ENCODE measurements around the gene SPPL2C. TPM values are rescaled to one million over a fixed set of nuclear protein-coding genes. Genes with fewer than 3 reads are reported as not detected.

The SPPL2C gene
- total and polyA plus RNA-seq, 8 donors, result not detected

- Histone ChIP-seq H3K27me3 (peaks cover 0 to 6% (median 0%) of the 10 kb centered on the region in 4 donors), H3K27ac (no peak overlapping the region), H3K36me3 (no peaks in the 10 kb centered on the region), H3K4me1 (no peaks in the 10 kb centered on the region), H3K4me3 (no peak overlapping the region), H3K9me3 (no peaks in the 10 kb centered on the region)
- FAIRE-seq, result no peak
- no peak for DNase-seq
- WGBS, 2 donors, result 54 to 65% methylated on average over 5 of the region's 5 CpGs
- intact Hi-C loops (cut with DNase I), result no loop called here
- ATAC-seq, result no peak
- TF ChIP-seq CTCF (IDR thresholded peaks at IDR 0.05), result no peak
These were observed 23.6 kb downstream of the SPPL2C start for GRCh38 chr17:45868276-45868675.

GRCh38 chr17:45869676-45870341 is 25.1 kb downstream of the SPPL2C start:
- no peaks in the 10 kb centered on the region for H3K4me1 ChIP-seq
- TF ChIP-seq CTCF (IDR thresholded peaks at IDR 0.05), result no peak
- ATAC-seq, result no peak
- WGBS, 2 donors, result 63 to 70% methylated on average over 14 of the region's 14 CpGs
- intact Hi-C loops (cut with DNase I), result no loop called here
- no peak overlapping the region for H3K4me3 ChIP-seq
- H3K27me3 ChIP-seq, result no peaks in the 10 kb centered on the region
- H3K36me3 ChIP-seq, result no peaks in the 10 kb centered on the region
- DNase-seq, result no peak
- FAIRE-seq, result no peak
- H3K9me3 ChIP-seq, result no peaks in the 10 kb centered on the region
- H3K27ac ChIP-seq, result no peak overlapping the region

DNA sequence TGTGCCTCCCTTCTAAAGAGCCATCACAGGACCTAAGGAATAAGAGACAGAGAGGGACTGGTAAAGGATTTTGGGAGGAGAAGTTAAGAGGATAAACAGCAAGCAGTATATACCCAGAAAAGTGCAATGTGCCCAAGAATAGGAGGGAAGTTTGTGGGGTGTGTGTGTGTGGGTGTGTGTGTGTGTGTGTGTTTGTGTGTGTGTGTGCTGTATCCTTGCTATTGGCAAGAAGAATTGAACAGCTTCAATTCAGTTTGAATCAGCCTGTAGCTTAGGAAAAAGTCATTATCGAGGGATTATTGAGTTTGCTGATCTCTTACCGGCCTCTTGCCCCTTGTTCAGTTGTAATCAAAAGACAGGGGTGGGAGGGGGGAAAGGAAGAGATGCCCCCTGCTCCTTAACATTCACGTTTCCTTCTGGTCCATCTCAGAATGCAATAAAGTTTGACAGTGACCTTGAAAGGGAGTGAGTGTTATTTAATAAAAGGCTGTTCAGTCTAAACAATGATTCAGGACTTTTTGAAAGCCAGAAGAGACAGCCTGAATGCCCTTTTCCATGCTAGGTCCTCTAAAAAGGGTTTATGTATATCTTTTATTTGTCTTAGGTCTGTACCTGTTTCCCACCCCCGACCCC is 25.8 kb downstream of the SPPL2C start:
- 32 to 44% methylated on average over 4 of the region's 4 CpGs for WGBS, 2 donors
- FAIRE-seq (no peak), DNase-seq (no peak), ATAC-seq (no peak)
- H3K4me3 ChIP-seq, result no peak overlapping the region
- no peaks in the 10 kb centered on the region for H3K9me3 ChIP-seq
- no peaks in the 10 kb centered on the region for H3K36me3 ChIP-seq
- no peaks in the 10 kb centered on the region for H3K4me1 ChIP-seq
- H3K27me3 ChIP-seq, result no peaks in the 10 kb centered on the region
- intact Hi-C loops (cut with DNase I), result no loop called here
- TF ChIP-seq CTCF (IDR thresholded peaks at IDR 0.05), result no peak
- no peak overlapping the region for H3K27ac ChIP-seq

- intact Hi-C loops (cut with DNase I), result no loop called here
- no peaks in the 10 kb centered on the region for H3K36me3 ChIP-seq
- H3K9me3 ChIP-seq, result no peaks in the 10 kb centered on the region
- 65 to 72% methylated on average over 5 of the region's 5 CpGs for WGBS, 2 donors
- no peak for ATAC-seq
- H3K4me3 ChIP-seq, result no peak overlapping the region
- H3K27ac ChIP-seq, result no peak overlapping the region
- DNase-seq, result no peak
- no peaks in the 10 kb centered on the region for H3K4me1 ChIP-seq
- FAIRE-seq, result no peak
- TF ChIP-seq CTCF (IDR thresholded peaks at IDR 0.05), result no peak
- H3K27me3 ChIP-seq, result no peaks in the 10 kb centered on the region
These were observed 27.0 kb downstream of the SPPL2C start for GRCh38 chr17:45871718-45872117.

- no peak for DNase-seq
- TF ChIP-seq CTCF (IDR thresholded peaks at IDR 0.05), result no peak
- no peak for FAIRE-seq
These were observed 29.0 kb downstream of the SPPL2C start for GRCh38 chr17:45873728-45874127.

More at GRCh38 chr17:45873728-45874127, 29.0 kb downstream of the SPPL2C start:
- Histone ChIP-seq H3K27me3 (no peaks in the 10 kb centered on the region), H3K4me3 (no peak overlapping the region), H3K36me3 (no peaks in the 10 kb centered on the region), H3K4me1 (no peaks in the 10 kb centered on the region), H3K9me3 (no peaks in the 10 kb centered on the region), H3K27ac (no peak overlapping the region)
- intact Hi-C loops (cut with DNase I), result no loop called here
- WGBS, 2 donors, result 33 to 47% methylated on average over 6 of the region's 6 CpGs
- no peak for ATAC-seq

All from pancreas (tissue), 10 donors.